Central memory CD8-positive, alpha-beta T cell (primary cell): Measurements from ENCODE around the gene LUC7L2.
A peak's percentile ranks its signal among the peaks of the same experiment; 100 is the strongest.
"Not testable (repeated sequence)": the region's sequence is repeated elsewhere in the genome, so short reads cannot be mapped to it uniquely, and the experiment has no call there.

Source experiments
- ATAC-seq: fragments of 150-1000 bp; cut with Tn5 transposase; replicated peaks from 2 replicates; pipeline ENCODE4 v1.10.0; 2022; ENCODE audit warnings: mild to moderate bottlenecking, moderate FRiP score, moderate number of reproducible peaks; ENCODE audit not compliant: poor library complexity, severe bottlenecking; ENCODE audit errors: extremely low read depth
- DNase-seq, 2 donors: peaks; one replicate each; pipeline ENCODE4 v3.0.0; 2021; ENCODE audit warnings: low spot score in 2 of 2
- H3K27ac Mint-ChIP-seq: one replicate; pipeline ENCODE4 v1.8.0; 2022; ENCODE audit warnings: low read depth, mild to moderate bottlenecking, moderate library complexity, mixed read lengths
- H3K27me3 Mint-ChIP-seq: one replicate; pipeline ENCODE4 v1.8.0; 2022; ENCODE audit warnings: mixed read lengths
- H3K36me3 Mint-ChIP-seq: one replicate; pipeline ENCODE4 v1.8.0; 2022; ENCODE audit warnings: mild to moderate bottlenecking, moderate library complexity, mixed read lengths; ENCODE audit not compliant: insufficient read depth
- H3K4me1 Mint-ChIP-seq: one replicate; pipeline ENCODE4 v1.8.0; 2022; ENCODE audit warnings: mixed read lengths
- H3K4me3 Mint-ChIP-seq: one replicate; pipeline ENCODE4 v1.8.0; 2022; ENCODE audit warnings: mild to moderate bottlenecking, moderate library complexity, mixed read lengths
- H3K9me3 Mint-ChIP-seq: one replicate; pipeline ENCODE4 v1.8.0; 2022; ENCODE audit warnings: mixed read lengths

The LUC7L2 gene

DNA sequence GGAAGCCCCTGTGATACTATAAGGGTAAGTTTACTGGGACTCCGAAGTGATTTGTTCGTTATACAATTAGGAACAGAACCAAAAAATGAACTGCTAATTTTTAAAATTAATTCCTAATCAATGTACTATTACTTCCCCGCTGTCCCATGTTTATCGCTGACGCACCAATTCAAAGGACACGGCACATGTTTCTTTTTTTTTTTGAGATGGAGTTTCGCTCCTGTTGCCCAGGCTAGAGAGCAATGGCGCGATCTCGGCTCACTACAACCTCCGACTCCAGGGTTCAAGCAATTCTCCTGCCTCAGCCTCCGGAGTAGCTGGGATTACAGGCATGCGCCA is 20.0 kb upstream of the LUC7L2 start:
- H3K36me3 Mint-ChIP-seq: peaks cover 29% of the 10 kb centered on the region
- ATAC-seq (no peak), DNase-seq (no peak)
- H3K4me3 Mint-ChIP-seq: peak overlapping the region; percentile 91
- peaks cover 10% of the 10 kb centered on the region for H3K27me3 Mint-ChIP-seq
- peaks cover 27% of the 10 kb centered on the region for H3K4me1 Mint-ChIP-seq
- peaks cover 6% of the 10 kb centered on the region for H3K9me3 Mint-ChIP-seq
- H3K27ac Mint-ChIP-seq: peak overlapping the region; percentile 99

DNA sequence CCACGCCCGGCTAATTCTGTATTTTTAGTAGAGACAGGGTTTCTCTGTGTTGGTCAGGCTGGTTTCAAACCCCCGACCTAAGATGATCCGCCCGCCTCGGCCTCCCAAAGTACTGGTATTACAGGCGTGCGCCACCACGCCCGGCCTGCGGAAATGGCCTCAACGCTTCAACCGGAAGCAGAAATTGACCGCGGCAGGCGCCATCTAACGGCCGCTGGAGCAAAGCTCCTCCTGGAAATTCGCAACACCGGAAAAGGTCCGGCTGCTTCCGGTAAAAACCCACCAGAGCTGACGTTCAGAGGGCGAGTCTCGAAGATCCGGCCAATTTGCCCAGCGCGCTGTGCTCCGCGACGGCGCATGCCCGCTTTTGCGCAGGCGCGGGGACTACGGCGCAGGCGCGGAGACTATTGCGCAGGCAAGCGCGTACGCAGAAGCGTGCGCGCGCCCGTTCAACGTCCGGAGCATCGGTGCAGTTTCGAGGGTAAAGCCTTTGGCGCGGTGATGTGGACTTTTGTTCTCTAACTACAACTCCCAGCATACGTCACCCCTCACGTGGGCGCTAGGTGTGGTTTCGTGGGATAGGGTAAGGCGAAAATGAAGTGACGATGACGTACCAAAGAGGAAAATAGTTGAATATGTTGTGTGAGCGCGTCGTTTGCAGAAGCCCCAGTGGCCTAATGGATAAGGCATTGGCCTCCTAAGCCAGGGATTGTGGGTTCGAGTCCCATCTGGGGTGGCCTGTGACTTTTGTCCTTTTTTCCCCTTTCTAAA is 19.5 kb upstream of the LUC7L2 start:
- DNase-seq (peak; percentile 98), ATAC-seq (peak; percentile 89)
- H3K4me3 Mint-ChIP-seq: peak overlapping the region; percentile 91
- peaks cover 6% of the 10 kb centered on the region for H3K9me3 Mint-ChIP-seq
- H3K27ac Mint-ChIP-seq: peak overlapping the region; percentile 99
- H3K27me3 Mint-ChIP-seq: peaks cover 10% of the 10 kb centered on the region
- peaks cover 27% of the 10 kb centered on the region for H3K4me1 Mint-ChIP-seq
- H3K36me3 Mint-ChIP-seq: peaks cover 29% of the 10 kb centered on the region

DNA sequence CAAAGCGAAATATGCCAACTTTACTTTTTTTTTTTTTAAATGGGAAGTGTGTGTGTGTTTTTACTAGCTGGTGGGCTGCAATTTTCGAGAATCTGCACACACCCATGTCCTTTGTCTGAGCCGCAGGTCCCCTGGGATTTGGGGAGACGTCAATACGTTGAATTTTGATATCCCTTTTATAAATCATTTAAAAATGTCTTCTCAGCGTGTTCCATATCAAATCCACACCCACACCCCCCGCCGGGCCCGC is 19.0 kb upstream of the LUC7L2 start:
- Mint-ChIP-seq H3K9me3 (peaks cover 6% of the 10 kb centered on the region), H3K4me1 (peaks cover 27% of the 10 kb centered on the region), H3K4me3 (peak overlapping the region; percentile 91), H3K27me3 (peaks cover 10% of the 10 kb centered on the region), H3K27ac (peak overlapping the region; percentile 99), H3K36me3 (peaks cover 29% of the 10 kb centered on the region)
- DNase-seq: no peak
- ATAC-seq: no peak

DNA sequence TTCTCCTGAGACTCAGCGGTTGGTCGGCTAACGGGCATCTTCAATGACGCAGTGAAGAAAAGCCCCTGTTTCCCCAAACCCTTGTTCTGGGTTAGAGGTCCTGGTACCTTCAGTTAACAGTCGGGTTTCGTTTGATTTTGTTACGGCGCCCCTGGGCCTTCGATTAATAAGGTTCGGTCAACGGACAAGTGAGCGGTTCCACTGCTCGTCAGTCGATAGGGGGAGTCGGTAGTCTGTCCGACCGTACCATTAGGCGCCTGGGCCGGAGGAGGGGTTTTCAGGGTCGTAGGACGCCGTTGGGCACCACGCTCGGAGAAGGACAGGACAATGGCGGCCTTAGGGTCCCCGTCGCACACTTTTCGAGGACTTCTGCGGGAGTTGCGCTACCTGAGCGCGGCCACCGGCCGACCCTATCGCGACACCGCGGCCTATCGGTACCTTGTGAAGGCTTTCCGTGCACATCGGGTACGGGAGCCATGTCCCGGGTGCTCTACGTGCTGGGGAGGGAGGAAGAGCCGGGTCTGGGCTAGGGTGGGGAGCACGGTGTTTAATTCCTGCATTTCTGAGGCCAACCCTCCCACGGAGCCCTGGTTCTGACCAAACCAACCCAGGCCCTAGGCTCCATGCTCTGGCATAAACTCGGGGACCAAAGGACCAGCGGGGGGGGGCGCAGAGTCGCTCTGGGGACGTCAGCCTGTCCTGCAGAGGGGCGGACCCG is 18.5 kb upstream of the LUC7L2 start, which contains the start of gene FMC1:
Gene FMC1, plus strand, starts transcription at position 280 of the 718 bp plus-strand sequence. Its CDS starts 48 bp downstream, at position 328.
- Mint-ChIP-seq H3K27ac (peak within 1 kb of the TSS; percentile 99), H3K4me3 (peak within 1 kb of the TSS; percentile 91), H3K9me3 (peaks cover 6% of the 10 kb centered on the region), H3K36me3 (peaks cover 30% of the 10 kb centered on the region), H3K27me3 (peaks cover 10% of the 10 kb centered on the region), H3K4me1 (peaks cover 27% of the 10 kb centered on the region)
- ATAC-seq (peak; percentile 55), DNase-seq (peak; percentile 74 to 80)

DNA sequence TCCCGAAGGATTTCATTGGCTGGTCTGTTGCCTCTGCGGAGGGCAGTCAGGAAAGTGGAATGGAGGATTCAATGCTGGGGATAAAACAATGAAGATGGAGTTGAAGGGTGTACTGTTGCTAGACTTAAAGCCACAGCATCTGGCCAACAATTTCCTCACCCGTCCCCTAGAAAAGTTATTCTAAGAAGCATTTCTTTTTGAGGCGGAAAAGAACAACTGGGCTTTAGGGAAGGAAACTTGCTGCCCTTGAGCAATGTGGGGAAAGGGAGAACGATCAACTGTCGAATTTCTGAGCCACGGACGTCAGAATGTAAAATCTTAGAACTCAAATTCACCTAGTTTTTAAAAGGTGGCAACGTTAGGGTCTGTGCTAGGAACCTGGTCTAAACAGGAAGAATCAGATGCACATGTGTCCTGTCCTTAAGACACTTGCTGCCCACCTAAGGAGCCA is 17.9 kb upstream of the LUC7L2 start:
- Mint-ChIP-seq H3K9me3 (peaks cover 6% of the 10 kb centered on the region), H3K4me1 (peaks cover 30% of the 10 kb centered on the region), H3K4me3 (peak overlapping the region; percentile 91), H3K27ac (peak overlapping the region; percentile 99), H3K27me3 (peaks cover 10% of the 10 kb centered on the region), H3K36me3 (peaks cover 33% of the 10 kb centered on the region)
- ATAC-seq (no peak), DNase-seq (no peak)

DNA sequence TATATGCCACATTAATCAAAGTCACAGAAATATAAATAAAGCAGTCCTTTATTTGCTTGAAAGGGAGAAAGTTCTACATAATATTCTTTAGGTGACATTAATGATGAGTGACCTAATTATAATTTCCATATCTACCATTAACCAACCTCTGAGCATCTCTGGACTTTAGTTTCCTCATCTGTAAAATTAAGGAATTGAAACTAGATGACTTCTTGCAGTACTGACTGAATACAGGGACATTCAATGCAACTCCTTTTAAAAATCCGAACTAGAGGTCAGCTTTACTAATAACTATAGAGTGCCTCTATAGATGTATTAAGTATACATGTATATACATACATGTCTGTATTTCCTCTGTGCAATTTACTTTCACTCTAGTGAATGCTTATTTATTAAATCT is 14.7 kb upstream of the LUC7L2 start:
- Mint-ChIP-seq H3K4me1 (peaks cover 27% of the 10 kb centered on the region), H3K4me3 (no peak overlapping the region), H3K27ac (no peak overlapping the region), H3K36me3 (peaks cover 29% of the 10 kb centered on the region), H3K9me3 (peaks cover 6% of the 10 kb centered on the region), H3K27me3 (peaks cover 9% of the 10 kb centered on the region)
- ATAC-seq (no peak), DNase-seq (no peak)

DNA sequence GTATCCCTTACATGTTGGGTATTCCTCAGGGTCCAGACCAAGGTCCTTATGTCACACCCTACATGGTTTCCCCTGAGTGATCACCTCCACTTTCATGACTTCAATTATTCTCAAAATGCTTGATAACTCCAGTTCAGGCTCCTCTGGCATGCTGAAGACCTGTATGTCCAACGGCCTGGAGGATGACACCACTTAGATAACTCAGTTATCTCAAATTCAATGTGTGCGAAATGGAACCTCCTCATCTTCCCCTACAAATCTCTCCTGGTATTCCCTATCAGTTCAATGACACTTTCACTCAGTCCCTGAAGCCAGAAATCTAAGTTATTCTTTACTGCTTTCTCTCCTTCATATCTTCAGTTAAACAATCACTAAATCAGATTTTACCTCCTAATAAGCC is 8.7 kb upstream of the LUC7L2 start:
- DNase-seq (no peak), ATAC-seq (no peak)
- H3K36me3 Mint-ChIP-seq: peaks cover 10% of the 10 kb centered on the region
- H3K4me1 Mint-ChIP-seq: peaks cover 12% of the 10 kb centered on the region
- H3K9me3 Mint-ChIP-seq: no peaks in the 10 kb centered on the region
- H3K4me3 Mint-ChIP-seq: no peak overlapping the region
- no peaks in the 10 kb centered on the region for H3K27me3 Mint-ChIP-seq
- no peak overlapping the region for H3K27ac Mint-ChIP-seq

DNA sequence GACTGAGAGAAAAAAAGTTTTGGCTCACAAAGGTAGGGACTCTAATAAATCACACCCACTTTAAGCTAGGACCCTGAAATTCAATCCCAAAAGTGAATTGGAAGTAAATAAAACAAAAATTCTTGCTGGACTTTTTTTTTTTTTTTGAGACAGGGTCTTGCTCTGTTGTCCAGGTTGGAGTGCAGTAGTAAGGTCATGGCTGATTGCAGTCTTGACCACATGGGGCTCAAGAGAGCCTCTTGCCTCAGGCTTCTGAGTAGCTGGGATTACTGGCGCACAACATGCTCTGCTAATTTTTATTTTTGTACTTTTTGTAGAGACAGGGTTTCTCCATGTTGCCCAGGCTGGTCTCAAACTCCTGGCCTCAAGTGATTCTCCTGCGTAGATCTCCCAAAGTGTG is 5.0 kb upstream of the LUC7L2 start:
- peaks cover 17% of the 10 kb centered on the region for H3K4me1 Mint-ChIP-seq
- no peak for ATAC-seq
- no peak for DNase-seq
- no peaks in the 10 kb centered on the region for H3K9me3 Mint-ChIP-seq
- H3K36me3 Mint-ChIP-seq: peaks cover 13% of the 10 kb centered on the region
- H3K27me3 Mint-ChIP-seq: no peaks in the 10 kb centered on the region
- H3K27ac Mint-ChIP-seq: no peak overlapping the region
- H3K4me3 Mint-ChIP-seq: no peak overlapping the region

DNA sequence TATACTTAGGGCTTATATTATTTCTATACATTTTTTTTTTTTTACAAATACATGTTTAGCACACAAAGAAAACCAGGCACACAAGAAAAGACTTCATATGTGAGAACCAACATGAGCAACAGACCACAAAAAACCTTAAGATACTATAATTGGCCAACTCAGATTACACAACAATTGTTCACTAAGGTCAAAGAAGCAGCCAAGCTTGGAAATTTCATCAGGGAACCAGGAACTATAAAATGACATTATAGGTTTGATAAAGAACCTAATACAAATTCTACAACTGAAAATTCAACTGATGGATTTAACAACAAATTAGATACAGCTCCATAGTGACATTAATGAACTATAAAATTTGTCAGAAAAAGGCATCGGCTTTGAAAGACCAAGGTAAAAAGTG is 4.4 kb upstream of the LUC7L2 start:
- DNase-seq (no peak), ATAC-seq (no peak)
- Mint-ChIP-seq H3K4me1 (peaks cover 19% of the 10 kb centered on the region), H3K9me3 (no peaks in the 10 kb centered on the region), H3K27ac (no peak overlapping the region), H3K27me3 (no peaks in the 10 kb centered on the region), H3K4me3 (no peak overlapping the region), H3K36me3 (peaks cover 16% of the 10 kb centered on the region)

DNA sequence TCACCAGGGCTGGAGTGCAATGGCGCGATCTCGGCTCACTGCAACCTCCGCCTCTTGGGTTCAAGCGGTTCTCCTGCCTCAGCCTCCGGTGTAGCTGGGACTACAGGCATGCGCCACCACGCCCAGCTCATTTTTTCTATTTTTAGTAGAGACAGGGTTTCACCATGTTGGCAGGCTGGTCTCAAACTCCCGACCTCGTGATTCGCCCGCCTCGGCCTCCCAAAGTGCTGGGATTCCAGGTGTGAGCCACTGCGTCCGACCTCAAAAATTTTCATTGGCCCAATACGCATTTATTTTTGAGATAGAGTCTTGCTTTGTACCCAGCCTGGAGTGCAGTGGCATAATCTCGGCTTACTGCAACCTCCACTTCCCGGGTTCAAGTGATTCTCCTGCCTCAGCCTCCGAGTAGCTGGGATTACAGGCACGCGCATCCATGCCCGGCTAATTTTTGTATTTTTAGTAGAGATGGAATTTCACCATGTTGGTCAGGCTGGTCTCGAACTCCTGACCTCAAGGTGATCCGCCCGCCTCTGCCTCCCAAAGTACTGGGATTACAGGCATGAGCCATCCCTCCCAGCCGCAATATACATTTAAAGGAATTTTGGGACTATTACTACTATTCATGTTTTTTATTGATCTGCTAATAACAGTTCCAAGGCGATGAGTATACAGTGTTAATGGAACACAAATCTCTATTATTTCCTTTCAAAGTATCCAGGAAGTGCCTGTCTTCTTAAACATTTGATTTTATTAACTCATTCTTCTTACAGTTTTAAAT is 1.8 kb upstream of the LUC7L2 start:
- not testable (repeated sequence) for H3K27me3 Mint-ChIP-seq, H3K9me3 Mint-ChIP-seq, ATAC-seq, DNase-seq
- Mint-ChIP-seq H3K4me1 (peaks cover 36% of the 10 kb centered on the region), H3K4me3 (peak overlapping the region; percentile 98), H3K27ac (peak overlapping the region; percentile 96), H3K36me3 (peaks cover 25% of the 10 kb centered on the region)

DNA sequence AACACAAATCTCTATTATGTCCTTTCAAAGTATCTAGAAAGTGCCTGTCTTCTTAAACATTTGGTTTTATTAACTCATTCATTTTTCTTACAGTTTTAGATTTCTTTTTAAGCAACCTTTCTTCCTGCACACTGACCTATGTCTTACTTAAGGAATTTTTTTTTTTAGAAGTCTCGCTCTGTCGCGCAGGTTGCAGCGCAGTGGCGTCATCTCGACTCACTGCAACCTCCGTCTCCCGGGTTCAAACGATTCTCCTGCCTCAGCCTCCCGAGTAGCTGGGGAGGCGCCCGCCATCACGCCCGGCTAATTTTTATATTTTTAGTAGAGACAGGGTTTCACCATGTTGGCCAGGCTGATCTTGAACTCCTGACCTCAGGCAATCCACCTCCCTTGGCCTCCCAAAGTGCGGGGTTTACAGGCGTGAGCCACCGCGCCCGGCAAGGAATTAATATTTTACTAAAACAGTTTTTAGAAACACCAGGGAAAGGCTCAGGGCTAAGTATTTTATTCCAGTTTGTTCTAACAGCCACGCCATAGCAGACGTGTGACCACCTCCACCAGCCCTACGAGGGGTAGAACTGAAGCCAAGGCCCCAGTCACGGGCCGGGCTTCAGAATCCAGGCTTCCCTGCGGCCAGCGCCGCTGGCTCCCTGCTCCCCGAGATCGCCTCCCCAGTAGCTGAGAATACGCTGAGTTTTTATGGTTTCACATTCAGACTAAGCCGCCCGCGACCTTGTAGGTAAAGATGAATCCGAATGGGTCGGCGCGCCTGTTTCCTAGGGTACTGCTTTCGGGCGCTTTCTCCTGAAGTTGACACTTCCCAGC is 941 bp upstream of the LUC7L2 start:
- peak overlapping the region; percentile 96 for H3K27ac Mint-ChIP-seq
- H3K27me3 Mint-ChIP-seq: no peaks in the 10 kb centered on the region
- H3K9me3 Mint-ChIP-seq: no peaks in the 10 kb centered on the region
- ATAC-seq (peak; percentile 17), DNase-seq (no peak)
- H3K36me3 Mint-ChIP-seq: peaks cover 28% of the 10 kb centered on the region
- peak overlapping the region; percentile 98 for H3K4me3 Mint-ChIP-seq
- H3K4me1 Mint-ChIP-seq: peaks cover 39% of the 10 kb centered on the region
